ENCODE measurements around the gene MAGI2. TPM values are rescaled to one million over a fixed set of nuclear protein-coding genes. Genes with fewer than 3 reads are reported as not detected.

Gene MAGI2
- total and polyA plus RNA-seq, 2 donors (not counting 3 experiments of a cell fraction or from before 2014, with no cell fraction given) = 0.28 to 6.0 TPM

DNA sequence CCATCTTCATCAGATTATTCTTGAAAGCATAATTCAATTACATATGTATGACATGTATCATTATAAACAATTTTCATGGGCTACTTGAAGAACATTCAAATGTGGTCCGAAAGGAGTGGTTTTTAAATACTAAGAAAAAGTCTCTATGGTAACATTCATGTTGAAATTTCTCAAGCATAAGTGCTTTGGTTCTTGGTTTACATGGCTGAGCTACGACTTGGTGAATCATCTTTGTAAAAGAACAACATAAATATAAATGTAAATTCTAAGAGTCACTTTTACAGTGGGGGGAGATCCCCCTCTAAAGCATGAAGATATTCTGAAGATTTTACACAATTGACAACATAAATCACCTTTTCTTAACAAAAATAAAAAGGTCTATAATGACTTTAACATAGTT lies 118.6 kb downstream of the MAGI2 start:
- H2AFZ ChIP-seq (ENCODE audit: low read depth, low read length) = no peak overlapping the region
- BruUV-seq (replicated peaks) = no TSS peak
- ChIA-PET POLR2A (no interaction called here), CTCF (interaction anchor here (1.5 kb wide), 1 partner anchor 13 kb away, joined by 4 read pairs; no protein-coding TSS in a partner anchor)
- H3K79me2 ChIP-seq (ENCODE audit: control insufficient read depth, insufficient read depth, low read length) = no peaks in the 10 kb centered on the region
- intact Hi-C loops (cut with micrococcal nuclease) = no loop called here
- no peaks in the 10 kb centered on the region for H3K9me1 ChIP-seq (replicated peaks; ENCODE audit: control insufficient read depth, extremely low read depth, insufficient read depth, low read length)
- no peak overlapping the region for H3K9ac ChIP-seq (replicated peaks; ENCODE audit: extremely low read depth, insufficient read depth, low read length)
- H3K4me1 ChIP-seq (ENCODE audit: control insufficient read depth, extremely low read depth, insufficient read depth, low read length) = no peaks in the 10 kb centered on the region
- no peaks in the 10 kb centered on the region for H3K36me3 ChIP-seq (ENCODE audit: control insufficient read depth in 2 of 2, extremely low read depth in 1 of 2, insufficient read depth in 2 of 2, low read length in 2 of 2)
- dilution Hi-C loops (cut with MboI; ENCODE audit: extremely low pct_ligation_motif_present, low sequenced_read_pairs) = no loop called here
- DNase-seq (ENCODE audit: low read depth, low spot score) (no peak), FAIRE-seq (no peak)
- no peaks in the 10 kb centered on the region for H3K27me3 ChIP-seq (ENCODE audit: control insufficient read depth in 2 of 2, insufficient read depth in 2 of 2, low read length in 2 of 2)
- H3K27ac ChIP-seq (ENCODE audit: insufficient read depth, low read depth, low read length) = no peak overlapping the region
- no peak overlapping the region for H3K4me3 ChIP-seq (replicated peaks in 1 of 3; ENCODE audit: insufficient read depth in 1 of 3, low read depth in 1 of 3, low read length in 3 of 3)
- H3K9me3 ChIP-seq (replicated peaks; ENCODE audit: control insufficient read depth, insufficient read depth, low read length) = no peaks in the 10 kb centered on the region
- no peak overlapping the region for H3K4me2 ChIP-seq (ENCODE audit: insufficient read depth, low read length)
- TF ChIP-seq, protein P1, sequence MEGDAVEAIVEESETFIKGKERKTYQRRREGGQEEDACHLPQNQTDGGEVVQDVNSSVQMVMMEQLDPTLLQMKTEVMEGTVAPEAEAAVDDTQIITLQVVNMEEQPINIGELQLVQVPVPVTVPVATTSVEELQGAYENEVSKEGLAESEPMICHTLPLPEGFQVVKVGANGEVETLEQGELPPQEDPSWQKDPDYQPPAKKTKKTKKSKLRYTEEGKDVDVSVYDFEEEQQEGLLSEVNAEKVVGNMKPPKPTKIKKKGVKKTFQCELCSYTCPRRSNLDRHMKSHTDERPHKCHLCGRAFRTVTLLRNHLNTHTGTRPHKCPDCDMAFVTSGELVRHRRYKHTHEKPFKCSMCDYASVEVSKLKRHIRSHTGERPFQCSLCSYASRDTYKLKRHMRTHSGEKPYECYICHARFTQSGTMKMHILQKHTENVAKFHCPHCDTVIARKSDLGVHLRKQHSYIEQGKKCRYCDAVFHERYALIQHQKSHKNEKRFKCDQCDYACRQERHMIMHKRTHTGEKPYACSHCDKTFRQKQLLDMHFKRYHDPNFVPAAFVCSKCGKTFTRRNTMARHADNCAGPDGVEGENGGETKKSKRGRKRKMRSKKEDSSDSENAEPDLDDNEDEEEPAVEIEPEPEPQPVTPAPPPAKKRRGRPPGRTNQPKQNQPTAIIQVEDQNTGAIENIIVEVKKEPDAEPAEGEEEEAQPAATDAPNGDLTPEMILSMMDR (IDR thresholded peaks at IDR 0.05; ENCODE audit: extremely low read depth in 1 of 2, insufficient read depth in 1 of 2, low read depth in 1 of 2, low read length in 2 of 2) = no peak
- TF ChIP-seq MYC (IDR thresholded peaks at IDR 0.05; ENCODE audit: low read depth, low read length) (no peak), JUN (IDR thresholded peaks at IDR 0.05; ENCODE audit: borderline replicate concordance, insufficient read depth, insufficient read length, low read depth) (no peak), POLR2A (IDR thresholded peaks at IDR 0.05; ENCODE audit: low read depth, low read length) (no peak), EZH2 (IDR thresholded peaks at IDR 0.05; ENCODE audit: borderline replicate concordance, low read depth, low read length, severe bottlenecking) (no peak)
- H4K20me1 ChIP-seq (replicated peaks; ENCODE audit: control insufficient read depth, extremely low read depth, insufficient read depth, low read length) = no peaks in the 10 kb centered on the region

DNA sequence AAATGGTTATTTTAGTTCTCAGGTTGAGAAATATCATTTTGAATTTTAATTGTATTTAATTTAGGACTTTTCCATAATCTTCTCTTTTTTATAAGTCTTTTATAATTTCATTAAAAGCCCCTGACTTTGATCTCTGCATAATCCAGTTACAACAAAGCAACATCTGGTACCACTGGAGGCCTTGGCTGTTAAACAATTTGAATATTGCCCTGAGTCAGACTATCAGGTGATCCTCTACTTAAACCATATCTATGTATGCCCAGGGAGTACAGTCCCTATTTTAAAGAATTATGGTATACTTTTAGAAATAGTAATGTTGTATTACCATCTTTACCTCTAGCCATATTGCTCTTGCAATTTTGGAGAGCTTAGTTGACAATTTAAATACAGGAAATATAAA lies 119.1 kb downstream of the MAGI2 start:
- no peaks in the 10 kb centered on the region for H3K9me1 ChIP-seq (replicated peaks; ENCODE audit: control insufficient read depth, extremely low read depth, insufficient read depth, low read length)
- dilution Hi-C loops (cut with MboI; ENCODE audit: extremely low pct_ligation_motif_present, low sequenced_read_pairs) (no loop called here), intact Hi-C loops (cut with micrococcal nuclease) (no loop called here)
- no peak for DNase-seq (ENCODE audit: low read depth, low spot score)
- H3K36me3 ChIP-seq (ENCODE audit: control insufficient read depth in 2 of 2, extremely low read depth in 1 of 2, insufficient read depth in 2 of 2, low read length in 2 of 2) = no peaks in the 10 kb centered on the region
- TF ChIP-seq, protein P1 (IDR thresholded peaks at IDR 0.05; ENCODE audit: extremely low read depth in 1 of 2, insufficient read depth in 1 of 2, low read depth in 1 of 2, low read length in 2 of 2) = no peak
- no peak for TF ChIP-seq MYC (IDR thresholded peaks at IDR 0.05; ENCODE audit: low read depth, low read length)
- TF ChIP-seq GATA2 (IDR thresholded peaks at IDR 0.05; ENCODE audit: insufficient read depth, insufficient read length, low read depth, low read length) = no peak
- H3K79me2 ChIP-seq (ENCODE audit: control insufficient read depth, insufficient read depth, low read length) = no peaks in the 10 kb centered on the region
- H3K27ac ChIP-seq (ENCODE audit: insufficient read depth, low read depth, low read length) = no peak overlapping the region
- no peak overlapping the region for H2AFZ ChIP-seq (ENCODE audit: low read depth, low read length)
- ChIA-PET POLR2A (no interaction called here), CTCF (no interaction called here)
- no peak overlapping the region for H3K4me3 ChIP-seq (replicated peaks in 1 of 3; ENCODE audit: insufficient read depth in 1 of 3, low read depth in 1 of 3, low read length in 3 of 3)
- H3K9ac ChIP-seq (replicated peaks; ENCODE audit: extremely low read depth, insufficient read depth, low read length) = no peak overlapping the region
- peaks cover 2% of the 10 kb centered on the region for H4K20me1 ChIP-seq (replicated peaks; ENCODE audit: control insufficient read depth, extremely low read depth, insufficient read depth, low read length)
- H3K9me3 ChIP-seq (replicated peaks; ENCODE audit: control insufficient read depth, insufficient read depth, low read length) = no peaks in the 10 kb centered on the region
- no TSS peak for BruUV-seq (replicated peaks)
- no peak for FAIRE-seq
- H3K27me3 ChIP-seq (ENCODE audit: control insufficient read depth in 2 of 2, insufficient read depth in 2 of 2, low read length in 2 of 2) = no peaks in the 10 kb centered on the region
- H3K4me1 ChIP-seq (ENCODE audit: control insufficient read depth, extremely low read depth, insufficient read depth, low read length) = no peaks in the 10 kb centered on the region
- no peak overlapping the region for H3K4me2 ChIP-seq (ENCODE audit: insufficient read depth, low read length)
